ENCODE data around the gene DACH1.

Gene DACH1

DNA sequence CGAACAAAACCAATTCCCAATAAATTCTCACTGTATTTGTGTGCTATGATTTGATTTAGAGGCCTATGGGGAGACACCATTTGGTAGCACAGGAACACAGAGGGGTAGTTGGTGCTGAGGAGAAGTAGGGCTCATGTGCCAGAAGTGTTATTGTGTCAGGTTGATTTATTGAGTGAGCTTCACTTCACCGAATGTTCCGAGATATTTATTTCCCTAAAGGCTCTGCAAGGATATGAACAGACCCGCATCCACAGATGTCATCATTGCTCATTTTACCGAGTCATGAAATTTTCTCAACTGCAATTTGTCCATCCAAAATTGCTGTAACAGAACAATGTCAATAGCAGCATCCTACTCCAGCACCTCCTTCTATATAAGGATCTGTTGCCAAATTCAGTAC lies 69.5 kb downstream of the DACH1 start:
- TF ChIP-seq, protein P1, sequence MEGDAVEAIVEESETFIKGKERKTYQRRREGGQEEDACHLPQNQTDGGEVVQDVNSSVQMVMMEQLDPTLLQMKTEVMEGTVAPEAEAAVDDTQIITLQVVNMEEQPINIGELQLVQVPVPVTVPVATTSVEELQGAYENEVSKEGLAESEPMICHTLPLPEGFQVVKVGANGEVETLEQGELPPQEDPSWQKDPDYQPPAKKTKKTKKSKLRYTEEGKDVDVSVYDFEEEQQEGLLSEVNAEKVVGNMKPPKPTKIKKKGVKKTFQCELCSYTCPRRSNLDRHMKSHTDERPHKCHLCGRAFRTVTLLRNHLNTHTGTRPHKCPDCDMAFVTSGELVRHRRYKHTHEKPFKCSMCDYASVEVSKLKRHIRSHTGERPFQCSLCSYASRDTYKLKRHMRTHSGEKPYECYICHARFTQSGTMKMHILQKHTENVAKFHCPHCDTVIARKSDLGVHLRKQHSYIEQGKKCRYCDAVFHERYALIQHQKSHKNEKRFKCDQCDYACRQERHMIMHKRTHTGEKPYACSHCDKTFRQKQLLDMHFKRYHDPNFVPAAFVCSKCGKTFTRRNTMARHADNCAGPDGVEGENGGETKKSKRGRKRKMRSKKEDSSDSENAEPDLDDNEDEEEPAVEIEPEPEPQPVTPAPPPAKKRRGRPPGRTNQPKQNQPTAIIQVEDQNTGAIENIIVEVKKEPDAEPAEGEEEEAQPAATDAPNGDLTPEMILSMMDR (IDR thresholded peaks at IDR 0.05; ENCODE audit: borderline replicate concordance, control extremely low read depth, extremely low read depth, insufficient read depth, missing control alignments) = no peak

DNA sequence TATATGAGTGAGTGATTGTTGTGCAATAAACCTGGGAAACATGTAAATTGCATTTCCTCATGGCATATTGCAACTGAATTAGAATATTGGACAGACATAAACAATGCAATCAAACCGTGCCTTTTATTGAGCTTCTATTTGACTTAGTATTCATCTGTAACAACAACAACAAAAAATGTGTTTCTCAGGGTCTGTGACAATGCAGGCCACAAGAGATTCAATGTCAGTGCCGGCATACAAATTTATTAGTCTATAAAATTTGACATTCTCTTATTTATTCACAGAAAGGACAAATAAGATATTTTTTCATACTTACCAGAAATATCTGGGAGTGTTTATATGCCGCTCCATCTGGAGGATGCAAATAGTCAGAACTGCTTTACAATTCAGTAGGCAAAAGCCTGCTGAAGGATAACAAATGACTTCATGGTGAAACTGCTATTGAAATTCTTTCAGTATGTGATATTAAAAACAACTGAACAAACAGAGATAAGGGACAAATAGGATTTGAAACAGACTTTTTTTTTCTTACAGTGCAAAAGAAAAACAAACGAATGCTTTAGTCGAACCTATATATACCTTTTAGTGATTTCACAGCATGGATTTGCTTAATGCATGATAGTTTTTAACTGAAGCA lies 77.2 kb downstream of the DACH1 start:
- TF ChIP-seq, protein P1 (IDR thresholded peaks at IDR 0.05; ENCODE audit: borderline replicate concordance, control extremely low read depth, extremely low read depth, insufficient read depth, missing control alignments) = no peak
- DNase-seq (ENCODE audit: low spot score) = no peak
- in situ Hi-C loops (cut with MboI; ENCODE audit: low sequenced_read_pairs, unreplicated experiment) = no loop called here

More for the DNA sequence above, 69.5 kb downstream of the DACH1 start:
- no peak for DNase-seq (ENCODE audit: low spot score)
- in situ Hi-C loops (cut with MboI; ENCODE audit: low sequenced_read_pairs, unreplicated experiment) = no loop called here

DNA sequence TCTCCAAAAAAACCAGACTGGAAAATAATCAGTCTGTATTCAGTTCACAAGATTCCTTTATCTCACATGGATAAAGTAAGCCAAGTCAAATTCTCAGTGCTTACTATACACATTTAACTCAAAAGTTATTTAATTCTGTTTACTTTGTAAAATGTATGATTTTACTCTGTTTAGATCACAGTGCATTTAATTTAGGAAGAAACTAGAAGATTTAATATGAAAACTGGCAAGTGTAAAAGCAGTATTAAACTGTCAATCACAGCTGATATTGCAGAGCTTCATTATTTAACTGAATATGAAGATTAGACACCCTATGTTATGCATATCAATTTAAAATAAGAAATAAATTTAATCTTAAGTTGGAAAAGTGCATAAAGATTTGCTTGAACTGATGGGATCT lies 78.0 kb downstream of the DACH1 start:
- in situ Hi-C loops (cut with MboI; ENCODE audit: low sequenced_read_pairs, unreplicated experiment) = no loop called here
- no peak for DNase-seq (ENCODE audit: low spot score)
- TF ChIP-seq, protein P1 (IDR thresholded peaks at IDR 0.05; ENCODE audit: borderline replicate concordance, control extremely low read depth, extremely low read depth, insufficient read depth, missing control alignments) = no peak

DNA sequence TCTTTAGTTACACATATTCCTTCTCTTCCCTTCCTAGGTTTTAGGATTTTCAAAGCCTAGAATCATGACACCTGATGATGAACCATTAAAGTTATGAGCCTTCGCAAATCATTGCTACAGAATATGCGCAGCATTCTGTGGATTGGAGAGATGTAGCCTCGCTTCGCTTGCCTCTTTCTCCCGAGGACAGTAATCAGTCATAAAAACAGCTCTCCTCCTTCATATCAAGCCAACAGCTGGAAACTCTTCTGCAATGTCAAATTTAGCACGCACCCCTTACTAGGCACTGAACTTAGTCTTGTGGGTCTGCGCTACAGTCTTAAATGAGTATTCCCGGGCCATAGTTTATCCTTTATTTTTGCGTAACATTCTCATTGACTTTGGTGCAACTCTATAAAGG lies 79.6 kb downstream of the DACH1 start:
- TF ChIP-seq, protein P1 (IDR thresholded peaks at IDR 0.05; ENCODE audit: borderline replicate concordance, control extremely low read depth, extremely low read depth, insufficient read depth, missing control alignments) = no peak
- in situ Hi-C loops (cut with MboI; ENCODE audit: low sequenced_read_pairs, unreplicated experiment) = no loop called here
- no peak for DNase-seq (ENCODE audit: low spot score)

DNA sequence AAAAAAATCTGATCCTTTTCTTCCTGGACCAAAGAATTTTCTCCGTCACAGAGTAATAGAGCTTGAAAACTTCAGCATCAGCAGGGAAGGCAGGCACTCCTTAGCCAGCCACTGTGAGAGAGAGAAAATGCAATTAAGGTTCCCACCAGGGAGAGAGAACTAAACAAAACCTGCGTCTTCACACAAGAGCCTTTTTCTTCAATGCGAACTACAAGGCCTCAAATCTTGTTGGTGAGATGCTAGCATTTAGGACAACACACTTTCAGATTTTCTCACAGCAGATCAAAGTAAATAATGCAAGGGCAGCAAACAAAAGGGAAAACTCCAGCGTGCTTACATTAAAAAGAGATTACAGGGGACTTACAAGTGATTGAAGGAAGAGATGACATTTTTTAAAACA lies 80.1 kb downstream of the DACH1 start:
- no peak for DNase-seq (ENCODE audit: low spot score)
- in situ Hi-C loops (cut with MboI; ENCODE audit: low sequenced_read_pairs, unreplicated experiment) = no loop called here
- TF ChIP-seq, protein P1 (IDR thresholded peaks at IDR 0.05; ENCODE audit: borderline replicate concordance, control extremely low read depth, extremely low read depth, insufficient read depth, missing control alignments) = no peak

DNA sequence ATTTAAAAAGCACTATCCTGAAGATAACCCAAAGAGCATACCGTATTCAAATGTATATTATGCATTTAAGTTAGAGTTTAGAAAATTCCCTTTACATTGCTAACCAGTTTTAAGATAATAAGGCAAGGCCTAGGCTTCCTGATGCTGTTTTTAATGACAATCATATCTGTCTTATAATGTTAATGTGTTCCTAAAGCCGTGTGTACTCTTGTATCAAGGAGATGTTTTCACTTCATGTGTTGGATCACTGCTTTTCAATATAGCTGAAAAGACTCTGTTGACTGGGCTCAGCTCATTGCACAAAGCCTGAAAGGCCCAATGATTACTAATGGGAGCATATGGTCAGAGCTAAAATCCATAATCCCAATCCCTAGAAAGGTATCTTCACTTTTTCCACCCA lies 81.6 kb downstream of the DACH1 start:
- in situ Hi-C loops (cut with MboI; ENCODE audit: low sequenced_read_pairs, unreplicated experiment) = no loop called here
- TF ChIP-seq, protein P1 (IDR thresholded peaks at IDR 0.05; ENCODE audit: borderline replicate concordance, control extremely low read depth, extremely low read depth, insufficient read depth, missing control alignments) = no peak
- no peak for DNase-seq (ENCODE audit: low spot score)
